NCI-H2081 (cell line): ENCODE results near the gene ARMC5.
"Not testable (repeated sequence)": the region's sequence is repeated elsewhere in the genome, so short reads cannot be mapped to it uniquely, and the experiment has no call there.

Experiments
- DNase-seq, 2 experiments: peaks; one replicate each; lab custom pipeline; 2025; lab: John Stamatoyannopoulos, UW

Gene ARMC5, protein sequence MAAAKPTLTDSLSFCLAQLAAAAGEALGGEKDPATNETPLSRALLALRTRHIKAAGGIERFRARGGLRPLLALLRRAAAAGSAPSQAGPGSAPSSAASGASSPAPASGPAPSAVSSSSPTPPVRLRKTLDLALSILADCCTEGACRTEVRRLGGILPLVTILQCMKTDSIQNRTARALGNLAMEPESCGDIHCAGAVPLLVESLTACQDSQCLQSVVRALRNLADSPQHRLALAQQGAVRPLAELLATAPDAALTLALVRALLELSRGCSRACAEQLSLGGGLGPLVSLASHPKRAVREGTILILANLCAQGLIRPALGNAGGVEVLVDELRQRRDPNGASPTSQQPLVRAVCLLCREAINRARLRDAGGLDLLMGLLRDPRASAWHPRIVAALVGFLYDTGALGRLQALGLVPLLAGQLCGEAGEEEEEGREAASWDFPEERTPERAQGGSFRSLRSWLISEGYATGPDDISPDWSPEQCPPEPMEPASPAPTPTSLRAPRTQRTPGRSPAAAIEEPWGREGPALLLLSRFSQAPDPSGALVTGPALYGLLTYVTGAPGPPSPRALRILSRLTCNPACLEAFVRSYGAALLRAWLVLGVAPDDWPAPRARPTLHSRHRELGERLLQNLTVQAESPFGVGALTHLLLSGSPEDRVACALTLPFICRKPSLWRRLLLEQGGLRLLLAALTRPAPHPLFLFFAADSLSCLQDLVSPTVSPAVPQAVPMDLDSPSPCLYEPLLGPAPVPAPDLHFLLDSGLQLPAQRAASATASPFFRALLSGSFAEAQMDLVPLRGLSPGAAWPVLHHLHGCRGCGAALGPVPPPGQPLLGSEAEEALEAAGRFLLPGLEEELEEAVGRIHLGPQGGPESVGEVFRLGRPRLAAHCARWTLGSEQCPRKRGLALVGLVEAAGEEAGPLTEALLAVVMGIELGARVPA

DNA sequence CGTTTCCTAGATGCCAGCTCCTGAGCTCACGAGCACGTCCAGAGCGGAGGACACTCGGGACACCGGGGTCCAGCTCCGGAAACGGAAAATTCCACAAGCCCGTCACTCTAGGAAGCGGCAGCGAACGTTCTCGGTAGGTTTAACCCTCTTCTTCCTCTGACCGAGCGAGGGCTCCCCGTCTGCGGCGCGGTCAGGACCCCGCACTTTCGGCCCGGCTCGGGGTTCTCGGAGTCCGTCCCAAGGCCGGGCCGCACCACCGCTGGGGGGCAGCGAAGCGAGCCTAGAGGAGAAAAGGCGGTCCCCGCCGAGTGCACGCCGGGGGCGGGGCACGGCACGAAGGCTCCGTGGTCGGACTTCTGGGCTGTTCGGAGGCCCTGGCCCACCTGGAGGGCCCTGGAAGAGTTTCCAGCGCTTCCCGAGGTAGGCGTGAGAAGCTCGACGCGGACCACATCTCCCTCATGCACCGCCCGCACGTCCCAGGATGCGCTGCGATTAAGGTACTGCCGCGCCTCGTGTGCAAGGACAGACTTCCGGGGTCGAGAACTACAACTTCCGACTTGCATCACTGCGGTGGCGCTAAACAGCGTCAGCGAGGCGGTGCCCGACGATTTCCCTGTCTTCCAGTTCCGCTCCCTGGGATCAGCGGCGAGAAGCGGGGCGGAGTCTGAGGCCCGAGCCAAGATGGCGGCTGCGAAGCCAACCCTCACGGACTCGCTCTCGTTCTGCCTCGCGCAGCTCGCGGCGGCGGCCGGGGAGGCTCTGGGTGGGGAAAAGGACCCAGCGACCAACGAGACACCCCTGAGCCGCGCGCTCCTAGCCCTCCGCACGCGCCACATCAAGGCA, at the start of gene ARMC5:
ARMC5 (plus strand) TSS at position 658 of the 843 bp plus-strand sequence; CDS start at position 682, 24 bp downstream.
- DNase-seq = peak; percentile 89 to 94

DNA sequence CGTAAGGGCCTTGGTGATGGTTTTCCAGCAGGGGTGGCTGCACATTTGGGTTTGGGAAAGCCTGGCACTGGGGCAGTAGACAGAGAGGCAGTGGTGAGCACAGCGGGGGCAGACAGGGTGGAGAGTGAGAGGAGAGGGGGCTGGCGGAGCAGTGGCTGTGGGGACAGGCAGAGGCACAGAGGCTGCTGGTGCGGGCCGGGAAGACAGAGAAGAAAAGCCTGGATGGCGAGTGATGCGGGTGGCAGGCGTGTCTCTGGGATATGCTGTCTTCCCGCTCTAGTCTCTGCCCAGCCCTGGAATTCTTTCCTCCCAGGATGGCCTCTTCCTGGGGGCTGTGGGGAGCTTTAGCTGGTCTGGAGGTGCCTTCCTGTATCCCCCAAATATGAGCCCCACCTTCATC, 49.2 kb upstream of the ARMC5 start:
- DNase-seq = no peak

DNA sequence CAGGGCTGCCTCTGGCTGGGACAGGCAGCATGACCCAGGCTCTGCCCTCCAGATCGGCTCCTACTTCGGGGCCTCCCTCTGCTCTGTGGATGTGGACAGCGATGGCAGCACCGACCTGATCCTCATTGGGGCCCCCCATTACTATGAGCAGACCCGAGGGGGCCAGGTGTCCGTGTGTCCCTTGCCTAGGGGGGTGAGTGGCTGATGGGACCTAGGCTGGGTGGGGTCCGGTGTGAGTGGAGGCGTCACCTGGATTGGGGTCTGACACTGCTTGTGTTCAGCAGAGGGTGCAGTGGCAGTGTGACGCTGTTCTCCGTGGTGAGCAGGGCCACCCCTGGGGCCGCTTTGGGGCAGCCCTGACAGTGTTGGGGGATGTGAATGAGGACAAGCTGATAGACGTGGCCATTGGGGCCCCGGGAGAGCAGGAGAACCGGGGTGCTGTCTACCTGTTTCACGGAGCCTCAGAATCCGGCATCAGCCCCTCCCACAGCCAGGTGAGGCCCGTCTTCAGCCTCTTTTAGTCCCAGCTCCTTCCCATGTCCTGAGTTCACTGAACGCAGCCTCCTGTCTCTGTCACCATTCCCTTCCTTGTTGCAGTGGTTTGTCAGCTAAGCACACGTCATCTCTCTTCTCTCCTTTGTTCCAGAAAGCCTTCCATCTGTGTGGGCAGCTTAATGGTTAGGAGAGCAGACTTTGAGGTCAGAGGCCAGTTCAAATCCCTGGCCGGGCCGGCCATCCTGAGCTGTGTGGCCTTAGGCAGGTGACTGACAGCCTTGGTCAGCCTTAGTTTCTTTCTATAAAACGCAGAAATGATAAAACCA, 48.1 kb upstream of the ARMC5 start:
- no peak for DNase-seq

DNA sequence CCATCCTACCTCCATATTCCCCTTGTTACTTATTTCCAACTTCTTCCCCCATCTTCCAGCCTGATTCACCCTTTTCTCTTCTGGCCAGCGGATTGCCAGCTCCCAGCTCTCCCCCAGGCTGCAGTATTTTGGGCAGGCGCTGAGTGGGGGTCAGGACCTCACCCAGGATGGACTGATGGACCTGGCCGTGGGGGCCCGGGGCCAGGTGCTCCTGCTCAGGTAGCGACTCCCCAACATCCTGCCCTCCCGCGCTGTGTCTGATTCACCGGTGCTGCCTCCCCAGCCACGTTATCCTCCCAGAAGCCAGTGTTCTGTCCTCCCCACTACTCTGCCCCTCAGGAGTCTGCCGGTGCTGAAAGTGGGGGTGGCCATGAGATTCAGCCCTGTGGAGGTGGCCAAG, 46.6 kb upstream of the ARMC5 start:
- DNase-seq = no peak

DNA sequence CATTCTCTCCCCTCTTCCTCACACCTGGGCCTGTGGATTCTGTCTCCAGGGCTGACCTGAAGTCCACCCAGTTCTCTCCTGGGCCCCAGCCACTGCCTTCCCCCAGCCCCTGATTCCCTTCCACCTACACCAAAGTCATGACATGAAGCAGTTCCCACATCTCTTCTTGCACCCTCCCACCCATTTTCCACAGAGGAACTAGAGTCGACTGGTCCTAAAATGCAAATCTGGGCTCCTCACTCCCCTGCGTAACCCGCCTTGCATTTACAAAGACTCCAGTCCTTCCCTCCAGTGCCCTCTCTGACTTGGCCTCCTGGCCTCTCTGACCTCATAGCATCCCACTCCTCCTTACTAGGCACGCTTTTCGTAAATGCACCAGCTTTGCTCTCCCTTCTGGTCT, 45.9 kb upstream of the ARMC5 start:
- no peak for DNase-seq

DNA sequence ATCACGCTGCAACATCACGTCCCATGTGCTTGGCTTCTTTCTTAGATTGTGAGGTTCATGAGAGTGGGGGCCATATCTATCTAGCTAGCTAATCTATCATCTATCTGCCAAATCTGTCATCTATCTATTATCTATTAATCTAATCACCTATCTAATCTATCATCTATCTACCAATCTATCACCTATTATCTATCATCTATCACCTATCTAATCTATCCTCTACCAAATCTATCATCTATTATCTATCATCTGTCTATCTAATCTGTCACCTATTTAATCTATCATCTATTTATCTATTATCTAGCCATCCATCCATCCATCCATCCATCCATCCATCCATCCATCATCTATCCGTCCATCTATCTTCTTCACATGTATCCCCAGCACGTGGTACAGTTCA, 45.4 kb upstream of the ARMC5 start:
- no peak for DNase-seq

DNA sequence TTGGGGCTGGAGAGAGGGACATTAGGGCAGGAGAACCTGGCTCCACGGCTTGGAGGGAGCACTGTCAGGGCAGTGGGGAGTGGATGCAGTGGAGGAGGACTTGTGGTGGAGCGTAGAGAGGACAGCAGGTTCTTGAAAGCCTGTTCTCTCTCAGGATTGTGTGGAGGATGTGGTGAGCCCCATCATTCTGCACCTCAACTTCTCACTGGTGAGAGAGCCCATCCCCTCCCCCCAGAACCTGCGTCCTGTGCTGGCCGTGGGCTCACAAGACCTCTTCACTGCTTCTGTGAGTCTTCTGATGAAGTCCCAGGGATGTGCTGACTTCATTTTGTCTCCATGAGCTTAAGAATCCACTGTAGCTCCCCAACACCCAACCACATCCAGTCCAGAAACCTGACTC, 44.6 kb upstream of the ARMC5 start:
- DNase-seq = no peak

DNA sequence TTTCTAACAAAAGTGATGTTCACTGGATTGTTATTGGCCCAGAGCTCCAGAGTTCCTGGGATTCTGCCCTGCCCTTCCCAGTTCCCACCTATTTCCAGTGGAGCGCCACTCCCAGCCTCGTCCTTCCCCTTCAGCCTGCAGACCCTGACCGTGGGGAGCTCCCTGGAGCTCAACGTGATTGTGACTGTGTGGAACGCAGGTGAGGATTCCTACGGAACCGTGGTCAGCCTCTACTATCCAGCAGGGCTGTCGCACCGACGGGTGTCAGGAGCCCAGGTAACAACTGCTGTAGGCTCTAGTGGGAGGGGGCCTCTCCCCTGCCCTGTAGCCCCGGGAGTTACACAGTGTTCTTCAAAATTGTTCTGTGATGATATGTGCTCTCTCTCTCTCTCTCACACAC, 42.9 kb upstream of the ARMC5 start:
- DNase-seq = no peak

DNA sequence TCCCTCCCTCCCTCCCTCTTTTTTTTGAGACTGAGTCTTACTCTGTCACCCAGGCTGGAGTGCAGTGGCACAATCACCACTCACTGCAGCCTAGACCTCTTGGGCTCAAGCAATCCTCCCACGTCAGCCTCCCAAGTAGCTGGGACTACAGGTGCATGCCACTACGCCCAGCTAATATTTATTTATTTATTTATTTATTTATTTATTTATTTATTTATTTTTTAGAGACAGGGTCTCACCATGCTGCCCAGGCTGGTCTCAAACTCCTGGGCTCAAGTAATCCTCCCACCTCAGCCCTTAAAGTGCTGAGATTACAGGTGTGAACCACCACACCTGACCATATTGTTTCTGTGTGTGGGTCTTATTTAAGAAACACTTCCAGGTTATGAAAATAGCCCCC, 42.3 kb upstream of the ARMC5 start:
- DNase-seq = not testable (repeated sequence)

DNA sequence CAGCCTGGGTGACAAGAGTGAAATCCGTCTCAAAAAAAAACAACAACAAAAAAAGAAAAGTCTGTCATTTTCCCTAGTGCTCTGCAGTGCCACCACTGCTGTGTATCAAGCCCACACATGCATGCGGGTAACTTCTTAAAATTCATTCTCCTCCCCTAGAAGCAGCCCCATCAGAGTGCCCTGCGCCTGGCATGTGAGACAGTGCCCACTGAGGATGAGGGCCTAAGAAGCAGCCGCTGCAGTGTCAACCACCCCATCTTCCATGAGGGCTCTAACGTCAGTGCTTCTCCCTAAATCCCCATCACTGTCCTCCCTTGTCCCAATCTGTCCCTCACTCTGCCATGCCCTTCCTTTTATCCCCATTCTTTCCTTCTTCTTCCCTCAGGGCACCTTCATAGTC, 41.4 kb upstream of the ARMC5 start:
- no peak for DNase-seq

DNA sequence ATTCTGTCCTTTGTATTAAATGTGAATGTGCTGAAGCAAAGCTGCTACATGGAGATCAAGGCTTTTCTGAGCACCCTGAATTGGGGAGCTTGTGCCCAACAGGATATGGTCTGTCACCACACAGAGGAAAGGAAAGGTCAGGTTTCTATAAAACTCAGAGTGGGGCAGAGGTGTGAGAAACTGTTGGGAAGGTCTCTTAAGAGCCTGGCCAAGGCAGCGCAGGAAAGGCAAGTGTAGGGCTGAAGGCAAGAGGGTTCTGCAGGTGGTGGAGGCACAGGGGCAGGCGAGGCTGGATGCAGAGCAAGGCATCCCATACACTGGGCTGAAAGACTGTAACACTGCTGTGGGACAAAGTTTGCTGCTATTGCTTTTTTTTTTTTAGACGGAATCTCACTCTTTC, 39.3 kb upstream of the ARMC5 start:
- no peak for DNase-seq

DNA sequence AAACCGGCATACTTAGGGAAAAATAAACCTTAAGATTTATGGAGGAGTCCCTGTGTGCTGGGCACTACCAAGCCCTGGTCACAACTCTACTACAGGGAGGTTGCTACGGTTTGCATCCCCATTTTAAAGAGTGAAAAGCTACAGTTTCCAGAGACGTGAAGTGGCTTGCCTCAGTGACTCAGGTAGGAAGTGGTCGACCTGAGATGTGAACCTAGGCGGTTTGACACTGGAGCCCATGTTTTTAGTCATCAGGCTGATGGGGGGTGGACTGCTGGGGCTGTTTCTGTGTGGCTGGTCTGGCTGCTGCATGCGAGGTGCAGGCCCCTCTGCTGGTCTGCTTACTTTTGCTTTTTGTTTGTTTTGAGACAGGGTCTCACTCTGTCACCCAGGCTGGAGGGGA, 37.7 kb upstream of the ARMC5 start:
- DNase-seq = no peak

DNA sequence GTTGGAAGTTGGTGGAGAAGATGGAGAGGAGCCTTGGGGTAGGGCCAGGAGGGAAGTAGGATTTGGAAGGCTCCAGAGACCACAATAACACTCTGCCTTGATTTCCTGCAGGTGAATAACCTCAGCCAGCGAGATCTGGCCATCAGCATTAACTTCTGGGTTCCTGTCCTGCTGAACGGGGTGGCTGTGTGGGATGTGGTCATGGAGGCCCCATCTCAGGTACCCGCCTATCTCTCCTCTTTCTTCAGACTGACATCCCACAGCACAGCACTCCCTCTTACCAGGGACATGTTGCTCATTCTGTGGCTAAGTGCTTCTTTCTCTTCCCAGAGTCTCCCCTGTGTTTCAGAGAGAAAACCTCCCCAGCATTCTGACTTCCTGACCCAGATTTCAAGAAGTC, 36.1 kb upstream of the ARMC5 start:
- DNase-seq = no peak

DNA sequence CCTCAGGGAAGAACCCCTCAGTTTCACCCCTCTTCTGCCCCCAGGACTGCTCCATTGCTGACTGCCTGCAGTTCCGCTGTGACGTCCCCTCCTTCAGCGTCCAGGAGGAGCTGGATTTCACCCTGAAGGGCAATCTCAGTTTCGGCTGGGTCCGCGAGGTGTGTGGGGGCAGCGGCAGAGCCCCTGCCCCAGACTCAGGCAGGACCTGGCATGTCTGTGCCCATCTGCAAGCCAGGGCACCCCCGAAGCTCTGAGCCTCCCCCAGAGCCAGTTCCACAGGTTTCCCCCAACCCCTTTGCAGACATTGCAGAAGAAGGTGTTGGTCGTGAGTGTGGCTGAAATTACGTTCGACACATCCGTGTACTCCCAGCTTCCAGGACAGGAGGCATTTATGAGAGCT, 35.5 kb upstream of the ARMC5 start:
- DNase-seq = no peak

DNA sequence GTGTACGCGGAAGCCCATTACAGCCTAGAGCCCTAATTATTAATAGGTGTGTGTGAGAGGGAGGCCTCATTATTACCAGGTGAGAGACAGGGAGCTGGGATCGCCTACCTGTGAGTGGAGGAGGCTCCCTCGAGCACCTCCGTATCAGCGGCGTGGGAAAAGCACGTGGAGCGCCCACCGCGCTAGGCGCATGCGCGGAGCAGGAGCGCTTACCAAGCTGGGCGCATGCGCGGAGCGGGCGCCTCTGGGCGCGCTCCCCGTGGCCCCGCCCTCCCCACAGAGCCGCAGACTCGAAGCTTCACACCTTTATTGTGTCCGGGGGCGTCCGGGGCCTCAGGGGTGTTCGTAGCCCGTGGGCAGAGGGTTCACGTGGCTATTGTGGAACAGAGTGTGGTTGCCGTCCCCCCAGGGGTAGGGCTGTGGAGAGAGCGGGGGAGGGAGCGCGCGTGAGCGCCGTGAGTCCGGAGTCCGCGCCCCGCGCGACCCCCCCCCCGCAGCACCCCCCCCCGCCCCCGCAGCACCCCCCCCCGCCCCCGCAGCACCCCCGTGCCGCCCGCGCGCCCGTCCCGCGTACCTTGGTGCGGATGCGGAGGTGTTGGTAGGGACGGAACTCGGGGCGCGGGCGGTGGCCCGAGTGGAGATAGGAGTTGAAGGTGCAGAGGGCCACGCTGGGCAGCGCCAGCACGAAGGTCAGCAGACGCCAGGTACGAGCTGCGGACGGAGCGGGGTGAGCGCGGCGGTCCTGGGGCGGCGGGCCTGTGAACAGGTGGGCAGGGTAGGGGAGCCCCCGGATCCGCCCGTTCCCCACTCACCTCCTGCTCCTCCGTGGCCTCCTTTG, 31.6 kb upstream of the ARMC5 start:
- DNase-seq = no peak

DNA sequence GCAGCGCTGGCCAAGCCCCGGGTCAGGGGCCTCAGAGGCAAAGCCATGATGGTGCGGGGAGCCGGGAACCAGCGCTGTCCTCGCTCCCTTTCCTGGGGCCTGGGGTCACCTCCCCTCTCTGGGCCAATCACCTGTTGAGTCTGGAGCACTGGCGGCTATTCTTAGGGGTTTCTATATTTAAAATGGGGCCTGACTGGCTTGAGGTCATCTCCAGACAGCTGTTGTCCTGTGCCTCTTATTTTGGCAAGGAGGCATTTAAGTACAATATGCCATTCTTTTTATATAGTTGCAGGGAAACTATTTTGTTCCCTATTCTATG, 31.1 kb upstream of the ARMC5 start, which contains the start of gene COX6A2:
COX6A2 (minus strand) TSS at position 82 of the 319 bp plus-strand sequence; CDS start at position 47, 35 bp downstream.
- no peak for DNase-seq

DNA sequence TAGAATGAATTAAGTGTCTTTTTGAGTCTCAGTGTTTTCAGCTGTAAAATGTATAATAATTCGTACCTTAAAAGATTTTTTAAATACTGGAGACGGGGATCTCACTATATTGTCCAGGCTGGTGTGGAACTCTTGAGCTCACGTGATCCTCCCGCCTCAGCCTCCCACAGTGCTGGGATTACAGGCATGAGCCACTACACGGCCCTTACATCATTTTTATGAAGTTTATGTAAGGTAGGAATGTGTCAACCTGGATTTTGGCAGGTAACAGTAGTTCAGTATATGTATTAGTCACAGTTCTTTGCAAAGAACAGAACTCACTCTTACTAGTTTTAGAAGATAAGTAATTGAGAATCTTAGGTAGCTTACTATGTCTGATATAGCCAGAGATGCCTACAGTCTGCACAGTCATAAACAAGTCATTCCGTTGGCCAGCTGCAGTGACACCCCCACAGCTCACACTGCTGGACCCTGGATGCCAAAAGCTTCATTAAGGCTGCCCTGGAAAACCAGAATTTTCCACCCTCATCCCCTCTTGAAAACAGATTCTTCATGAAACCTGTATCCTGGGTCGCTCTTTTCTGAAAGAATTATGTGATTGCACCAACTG, 30.6 kb upstream of the ARMC5 start:
- no peak for DNase-seq

DNA sequence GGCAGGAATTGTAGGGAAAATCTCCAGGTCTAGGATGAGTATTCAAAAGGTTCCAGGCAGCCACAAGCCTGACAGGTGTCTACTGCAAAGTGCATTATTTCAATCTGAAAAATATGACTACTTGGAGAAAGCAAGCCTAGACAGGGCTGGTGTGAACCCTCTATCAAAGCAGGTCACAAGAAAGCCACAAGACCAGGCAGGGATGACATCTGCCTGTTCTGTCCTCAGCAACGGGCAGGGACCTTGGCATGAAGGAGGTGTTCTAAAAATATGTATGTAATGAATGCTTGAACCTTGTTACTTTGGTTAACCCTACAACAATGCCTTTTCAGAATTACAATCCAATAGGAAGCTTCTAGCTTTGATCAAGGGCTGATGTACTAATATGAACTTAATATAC, 30.0 kb upstream of the ARMC5 start:
- DNase-seq = no peak

DNA sequence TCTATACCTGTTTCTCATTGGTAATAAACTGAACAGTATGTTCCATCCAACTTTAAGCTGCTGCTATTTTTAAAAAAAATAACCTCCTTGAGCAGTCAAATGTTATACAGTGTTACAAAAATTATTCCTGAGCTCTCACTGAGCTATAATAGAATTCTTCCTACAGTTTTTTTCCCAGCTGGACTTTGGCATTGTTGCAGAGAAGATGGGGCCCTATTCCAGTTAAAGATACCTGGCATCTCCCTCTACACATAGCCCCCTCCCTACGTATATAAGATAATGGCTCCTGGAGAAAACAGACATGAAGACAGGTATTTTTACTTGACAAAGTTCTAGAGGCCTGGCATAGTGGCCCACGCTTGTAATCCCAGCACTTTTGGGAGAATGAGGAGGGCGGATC, 29.5 kb upstream of the ARMC5 start:
- no peak for DNase-seq
